Activated T-helper 1 cell treated with anti-CD3 and anti-CD28 coated beads, Interleukin-2, amount 50 U/mL, for 16 hours (primary cell): ENCODE results near the gene KCNG4.
"Not testable (repeated sequence)": the region's sequence is repeated elsewhere in the genome, so short reads cannot be mapped to it uniquely, and the experiment has no call there.

Source experiments
- DNase-seq, 2 donors: peaks; one replicate each; pipeline ENCODE4 v3.0.0-alpha.2; 2020; ENCODE audit warnings: low read depth in 1 of 2, low spot score in 1 of 2

KCNG4 gene

DNA sequence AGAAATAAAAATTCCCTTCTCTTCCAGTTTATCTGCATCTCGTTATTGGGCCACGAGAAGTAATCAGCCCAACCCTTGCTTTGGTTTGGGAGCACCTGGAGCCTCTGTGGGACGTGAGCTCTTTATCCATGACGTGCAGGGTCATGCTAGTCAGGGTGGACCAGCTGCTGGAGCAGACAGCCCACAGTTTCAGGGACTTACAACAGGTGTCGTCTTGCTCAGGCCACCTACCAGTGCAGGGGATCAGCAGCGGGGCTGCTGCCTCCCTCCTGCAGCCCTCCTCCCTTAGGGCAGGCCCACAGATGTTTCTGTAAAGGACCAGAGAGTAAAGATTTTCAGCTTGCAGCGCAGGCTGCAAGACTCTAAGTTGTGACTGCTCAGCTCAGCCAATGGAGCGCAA is 31.9 kb downstream of the KCNG4 start:
- no peak for DNase-seq

DNA sequence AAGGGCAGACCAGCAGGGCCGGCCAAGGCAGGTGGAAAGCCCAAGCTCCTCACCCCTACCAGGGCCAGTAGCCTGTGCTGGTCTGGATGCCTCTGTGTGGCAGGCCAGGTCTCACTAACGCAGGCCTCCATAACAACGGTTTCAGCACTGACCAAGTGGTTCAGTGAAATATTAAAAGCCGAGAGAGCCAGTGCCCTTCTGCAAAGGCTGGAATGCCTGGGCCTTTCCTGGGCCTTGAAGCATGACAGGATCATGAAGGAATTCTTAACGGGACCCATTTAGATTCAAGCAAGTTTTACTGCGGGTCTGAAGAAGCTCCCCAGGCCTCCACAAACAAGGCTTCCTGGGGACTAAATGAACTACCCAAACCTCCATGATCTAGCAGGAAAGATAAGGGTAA is 32.6 kb downstream of the KCNG4 start:
- no peak for DNase-seq

- no peak for DNase-seq
Observed at GRCh38 chr16:84205976-84206691, 33.7 kb downstream of the KCNG4 start.

GRCh38 chr16:84205123-84205522 is 34.7 kb downstream of the KCNG4 start:
- not testable (repeated sequence) for DNase-seq

- DNase-seq: not testable (repeated sequence)
Observed at GRCh38 chr16:84204551-84204950, 35.3 kb downstream of the KCNG4 start.

DNA sequence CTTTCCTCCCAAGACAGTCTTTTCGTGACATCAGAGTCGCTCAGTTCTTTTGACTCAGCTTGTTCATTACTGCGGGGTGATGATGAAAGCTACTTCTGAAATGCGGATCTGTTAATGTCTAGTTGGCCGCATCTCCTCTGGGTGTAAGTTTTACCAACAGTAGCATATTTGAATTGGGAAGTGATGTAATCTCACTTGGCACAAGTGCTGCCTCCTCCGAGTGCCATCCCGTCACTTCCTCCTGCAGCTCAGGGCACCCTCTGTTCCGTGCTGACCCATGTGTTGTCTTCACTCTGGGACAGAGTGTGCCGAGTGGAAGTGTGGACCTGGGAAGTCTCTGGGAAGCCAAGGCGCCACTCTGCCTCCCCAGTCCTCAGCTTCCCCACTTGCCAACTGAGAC is 40.0 kb downstream of the KCNG4 start:
- DNase-seq: no peak

DNA sequence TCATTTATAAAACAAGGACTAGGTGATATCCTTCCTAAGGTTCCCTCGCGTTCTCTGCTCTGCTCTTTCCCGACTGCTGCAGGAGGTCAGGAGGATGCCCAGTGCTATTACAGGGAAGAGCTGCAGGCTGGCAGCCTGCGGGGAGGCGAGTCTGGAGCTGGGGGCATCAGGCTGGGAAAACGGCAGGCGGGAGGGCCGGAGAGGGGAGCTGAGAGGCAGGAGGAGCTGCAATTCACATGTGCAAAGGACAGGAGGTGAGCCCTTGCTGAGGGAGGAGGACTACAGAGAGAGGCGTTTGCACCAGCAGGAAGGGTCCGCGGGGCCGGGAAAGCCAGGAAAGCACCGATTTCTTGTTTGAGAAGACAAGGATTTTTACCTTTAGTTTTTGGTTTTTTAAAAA is 40.7 kb downstream of the KCNG4 start:
- DNase-seq: no peak

DNA sequence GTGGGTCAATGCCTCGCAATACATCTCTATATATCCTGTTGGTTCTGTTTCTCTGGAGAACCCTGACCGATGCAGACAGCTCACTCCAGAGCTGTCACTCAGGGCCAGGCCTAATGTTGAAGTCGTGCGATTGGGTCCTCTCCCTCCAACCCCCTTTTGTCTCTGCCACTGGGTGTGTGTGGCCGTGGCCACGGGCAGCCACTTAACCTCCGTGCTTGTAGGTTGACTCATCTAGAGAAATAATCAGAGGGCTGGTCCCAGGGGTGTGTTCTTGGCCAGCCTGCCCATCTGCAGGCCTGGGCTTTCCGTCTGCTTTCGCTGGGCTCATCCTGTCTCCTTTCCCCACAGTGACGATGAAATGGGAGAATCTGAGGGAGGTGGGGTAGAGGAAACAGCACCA is 41.4 kb downstream of the KCNG4 start:
- no peak for DNase-seq

- DNase-seq: no peak
Observed at GRCh38 chr16:84197466-84198128, 42.2 kb downstream of the KCNG4 start.

- DNase-seq: no peak
Observed at GRCh38 chr16:84196727-84197394, 43.0 kb downstream of the KCNG4 start.

GRCh38 chr16:84196101-84196500 is 43.7 kb downstream of the KCNG4 start:
- DNase-seq: no peak

GRCh38 chr16:84195201-84196093 is 44.4 kb downstream of the KCNG4 start:
- DNase-seq: no peak

DNA sequence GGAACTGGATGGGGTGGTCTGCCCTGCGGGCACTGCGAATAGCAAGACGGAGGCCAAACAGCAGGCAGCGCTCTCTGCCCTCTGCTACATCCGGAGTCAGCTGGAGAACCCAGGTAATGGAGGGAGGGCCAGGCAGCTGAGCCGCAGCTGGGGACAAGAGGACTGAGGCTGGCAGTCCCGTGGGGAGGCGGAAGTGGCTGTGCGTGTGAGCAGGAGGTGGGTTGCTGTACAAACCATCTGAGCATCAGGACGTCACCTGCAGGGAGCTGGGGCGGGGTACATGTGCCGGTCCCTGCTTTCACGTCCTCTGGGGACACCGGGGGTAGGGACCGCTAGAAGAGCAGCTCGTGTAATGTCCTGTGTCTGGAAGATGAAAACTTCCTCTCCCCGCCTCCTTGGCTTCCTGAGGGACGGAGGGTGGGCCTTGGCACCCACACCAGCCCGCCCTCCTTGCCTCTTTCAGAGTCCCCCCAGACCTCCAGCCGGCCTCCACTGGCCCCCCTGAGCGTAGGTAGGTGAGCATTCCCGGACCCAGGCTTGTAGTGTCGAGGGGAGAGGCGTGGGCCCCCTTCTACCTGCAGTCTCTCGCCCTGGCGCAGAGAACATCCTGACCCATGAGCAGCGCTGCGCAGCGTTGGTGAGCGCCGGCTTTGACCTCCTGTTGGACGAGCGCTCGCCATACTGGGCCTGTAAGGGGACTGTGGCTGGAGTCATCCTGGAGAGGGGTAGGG is 45.2 kb downstream of the KCNG4 start:
- no peak for DNase-seq

GRCh38 chr16:84194018-84194417 is 45.8 kb downstream of the KCNG4 start:
- no peak for DNase-seq

- no peak for DNase-seq
Observed at GRCh38 chr16:84193480-84193879, 46.3 kb downstream of the KCNG4 start.

GRCh38 chr16:84191466-84191865 is 48.3 kb downstream of the KCNG4 start:
- no peak for DNase-seq

GRCh38 chr16:84190731-84191388 is 49.0 kb downstream of the KCNG4 start, which contains the start of gene ADAD2:
TSS of gene ADAD2 (plus strand) at chr16:84191157. CDS start at chr16:84191231, 74 bp downstream.
- DNase-seq: no peak

- peak; percentile 83 to 85 for DNase-seq
Observed at GRCh38 chr16:84186685-84187437, 53.0 kb downstream of the KCNG4 start, which contains the start of gene TAF1C. TSS of gene TAF1C (minus strand) at chr16:84187057. CDS start at chr16:84184988, 2,069 bp downstream.

DNA sequence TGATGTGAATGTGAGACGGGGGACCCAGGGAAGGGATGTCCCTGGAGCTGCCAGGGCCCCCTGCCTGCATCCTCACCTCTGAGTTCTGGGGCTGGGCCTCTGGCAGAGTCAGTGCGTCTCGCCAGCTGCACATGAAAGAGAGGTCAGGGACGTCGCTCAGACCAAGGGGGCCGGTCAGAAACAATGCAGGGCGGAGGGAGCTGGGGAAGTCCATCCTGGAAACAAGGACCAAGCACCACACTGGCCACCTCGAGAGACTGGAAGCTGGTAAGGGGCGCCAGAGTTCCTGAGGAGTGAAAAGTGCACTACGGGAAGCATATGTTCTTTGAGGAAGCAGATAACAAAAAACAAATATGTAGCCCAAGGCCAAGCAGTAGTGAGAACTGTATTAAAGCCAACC is 55.0 kb downstream of the KCNG4 start:
- no peak for DNase-seq
